Body of pancreas (tissue), 4 donors: ENCODE data around the gene MMP23B. TPM values are rescaled to one million over a fixed set of nuclear protein-coding genes. Genes with fewer than 3 reads are reported as not detected.

ENCODE experiments used
- ATAC-seq: fragments of 150-250 bp; one replicate; pipeline ENCODE4 v1.9.1; 2016
- DNase-seq, 4 donors: peaks; one replicate each; pipeline ENCODE4 v3.0.0-alpha.2; 2019
- H3K27ac ChIP-seq, 4 donors: fragments of 200-600 bp; sonication (generic); 1 replicate in 3 of 4; 2 replicates in 1 of 4; pipeline versions ENCODE4 v1.5.1 to v1.6.1; 2016 to 2019; ENCODE audit warnings: mild to moderate bottlenecking in 1 of 4, mixed read lengths in 1 of 4, moderate library complexity in 1 of 4
- H3K27me3 ChIP-seq, 2 donors: fragments of 200-600 bp; sonication (generic); one replicate each; pipeline ENCODE4 v1.6.0; 2016; ENCODE audit warnings: mild to moderate bottlenecking in 1 of 2
- H3K36me3 ChIP-seq, 2 donors: fragments of 200-600 bp; sonication (generic); replicated peaks in 1 of 2; 2 replicates each; pipeline ENCODE4 v1.5.1; 2016; ENCODE audit warnings: low read depth in 2 of 2; ENCODE audit not compliant: insufficient read depth in 1 of 2
- H3K4me1 ChIP-seq: fragments of 200-600 bp; sonication (generic); one replicate; pipeline ENCODE4 v1.6.0; 2016
- H3K4me3 ChIP-seq, 2 donors: fragments of 200-600 bp; sonication (generic); 1 replicate in 1 of 2; 2 replicates in 1 of 2; pipeline ENCODE4 v1.5.1; 2016 to 2019
- H3K9me3 ChIP-seq, 3 donors: fragments of 200-600 bp; sonication (generic); 1 replicate in 2 of 3; 2 replicates in 1 of 3; pipeline ENCODE4 v1.5.1; 2016
- CTCF ChIP-seq, 7 experiments: fragments of 450-650 bp in 4 of 7; fragments of 200-600 bp in 3 of 7; sonication (generic) in 3 of 7; IDR thresholded peaks; one replicate each; pipeline ENCODE4 v1.5.1; 2016 to 2019; ENCODE audit warnings: antibody characterized with exemption in 7 of 7
- POLR2A ChIP-seq, 3 donors: fragments of 450-650 bp; IDR thresholded peaks; one replicate each; pipeline ENCODE4 v1.6.1; 2016; ENCODE audit warnings: antibody characterized with exemption in 3 of 3, mild to moderate bottlenecking in 2 of 3
- WGBS, 2 donors: methylation state at CpG; one replicate each; pipeline ENCODE4 v1.1.5; 2017; 5-methylcytosine and 5-hydroxymethylcytosine counted together
- intact Hi-C: fragments of 100-400 bp; cut with DNase I; formaldehyde crosslinking; loops from one replicate; pipeline ENCODE4 v1.15.1; 2023
- total RNA-seq, 2 donors: library from RNA; depleted of rRNA; stranded (reverse); fragments of >200 nt; gene quantifications; one replicate each; pipeline ENCODE4 v1.1.0, GENCODE V29; 2016

Gene MMP23B
- total RNA-seq, 2 donors from 2014 or later, result 0.99 to 1.8 TPM

- no peaks in the 10 kb centered on the region for H3K36me3 ChIP-seq
- peak; percentile 34 for ATAC-seq
- TF ChIP-seq CTCF (IDR thresholded peaks at IDR 0.05), result no peak
- TF ChIP-seq POLR2A (IDR thresholded peaks at IDR 0.05), result no peak
These were observed 15.8 kb upstream of the MMP23B start for GRCh38 chr1:1616045-1616790.

DNA sequence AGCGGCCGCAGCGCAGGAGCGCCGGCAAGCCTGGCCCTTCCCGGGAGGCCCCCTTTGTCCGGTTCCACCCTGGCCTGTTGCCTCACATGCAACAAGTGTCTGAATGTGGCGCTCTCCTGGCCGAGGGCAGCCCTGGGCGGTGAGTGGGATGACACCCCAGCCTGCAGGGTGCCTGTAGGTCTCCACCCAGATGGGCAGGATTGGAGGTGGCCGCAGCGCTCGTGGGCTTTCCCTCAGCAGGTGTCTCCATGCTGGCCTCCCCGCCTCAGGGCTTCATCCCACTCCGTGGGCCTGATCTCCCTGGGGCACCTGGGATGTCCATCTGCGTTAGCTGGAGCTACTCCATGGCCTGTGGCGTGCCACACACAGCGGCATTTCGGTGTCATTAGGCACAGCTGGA lies 15.1 kb upstream of the MMP23B start:
- 53 to 87% methylated on average over 8 to 18 of the region's 19 CpGs for WGBS, 2 donors

More at GRCh38 chr1:1616045-1616790, 15.8 kb upstream of the MMP23B start:
- WGBS, 2 donors, result 3 to 9% methylated on average over 6 to 79 of the region's 80 CpGs
- no peaks in the 10 kb centered on the region for H3K9me3 ChIP-seq
- H3K4me3 ChIP-seq, result peak overlapping the region; percentile 88 to 98
- no peaks in the 10 kb centered on the region for H3K27me3 ChIP-seq
- DNase-seq, result peak; percentile 52 to 63 (median 57)
- intact Hi-C loops, result no loop called here
- H3K4me1 ChIP-seq, result peaks cover 30% of the 10 kb centered on the region
- H3K27ac ChIP-seq, result peak overlapping the region; percentile 93 to 100 (median 97)

DNA sequence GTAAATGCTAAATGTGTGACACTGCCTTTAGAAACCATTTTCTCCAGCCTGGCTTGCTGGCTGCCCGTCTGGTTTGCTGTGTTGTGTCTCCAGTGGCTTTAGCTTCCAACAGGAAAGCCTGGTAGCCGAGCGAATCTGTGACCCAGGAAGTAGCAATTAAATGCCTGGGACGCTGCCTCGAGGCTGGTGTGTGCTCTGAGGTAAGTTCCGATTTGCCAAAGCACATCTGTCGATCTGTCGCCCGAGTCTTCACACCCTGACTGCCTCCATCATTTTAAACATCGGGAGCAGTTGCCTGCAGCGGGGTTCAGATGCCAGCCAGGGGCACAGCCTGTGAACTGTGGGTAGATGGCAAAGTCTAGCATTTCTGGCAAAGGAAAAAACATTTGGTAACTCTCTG lies 14.5 kb upstream of the MMP23B start:
- H3K36me3 ChIP-seq, result no peaks in the 10 kb centered on the region
- intact Hi-C loops, result no loop called here
- 89 to 91% methylated on average over 11 of the region's 11 CpGs for WGBS, 2 donors
- H3K4me1 ChIP-seq, result peaks cover 30% of the 10 kb centered on the region
- DNase-seq (no peak), ATAC-seq (no peak)
- no peak for TF ChIP-seq CTCF (IDR thresholded peaks at IDR 0.05)
- TF ChIP-seq POLR2A (IDR thresholded peaks at IDR 0.05), result no peak
- H3K4me3 ChIP-seq, result no peak overlapping the region
- no peaks in the 10 kb centered on the region for H3K27me3 ChIP-seq
- no peaks in the 10 kb centered on the region for H3K9me3 ChIP-seq
- H3K27ac ChIP-seq, result no peak overlapping the region

More for the DNA sequence above, 15.1 kb upstream of the MMP23B start:
- Histone ChIP-seq H3K36me3 (no peaks in the 10 kb centered on the region), H3K9me3 (no peaks in the 10 kb centered on the region), H3K4me3 (no peak overlapping the region), H3K27me3 (no peaks in the 10 kb centered on the region), H3K27ac (no peak overlapping the region), H3K4me1 (peaks cover 30% of the 10 kb centered on the region)
- intact Hi-C loops, result no loop called here
- ATAC-seq (no peak), DNase-seq (no peak)
- TF ChIP-seq POLR2A (IDR thresholded peaks at IDR 0.05), result no peak
- TF ChIP-seq CTCF (IDR thresholded peaks at IDR 0.05), result no peak

GRCh38 chr1:1617925-1618324 lies 14.0 kb upstream of the MMP23B start:
- TF ChIP-seq CTCF (IDR thresholded peaks at IDR 0.05) (no peak), POLR2A (IDR thresholded peaks at IDR 0.05) (no peak)
- 89 to 90% methylated on average over 4 to 6 of the region's 6 CpGs for WGBS, 2 donors
- Histone ChIP-seq H3K36me3 (no peaks in the 10 kb centered on the region), H3K9me3 (no peaks in the 10 kb centered on the region), H3K27ac (no peak overlapping the region), H3K4me1 (peaks cover 30% of the 10 kb centered on the region), H3K27me3 (no peaks in the 10 kb centered on the region), H3K4me3 (no peak overlapping the region)
- intact Hi-C loops, result no loop called here
- ATAC-seq (no peak), DNase-seq (no peak)
